WTC11 (cell line): Measurements from ENCODE around the gene PPP1R2. TPM values are rescaled to one million over a fixed set of nuclear protein-coding genes. Genes with fewer than 3 reads are reported as not detected.

Experiments
- ATAC-seq: fragments of 200-7000 bp; cut with Tn5 transposase; 2 replicates; pipeline ENCODE4 v1.10.0; 2021; ENCODE audit warnings: mild to moderate bottlenecking, moderate library complexity
- CTCF ChIA-PET: fragments of 300-600 bp; sonication (Branson Sonifier 250); formaldehyde crosslinking; loops from one replicate; lab custom pipeline; 2021; ENCODE audit warnings: antibody characterized with exemption; lab: Charles Lee
- POLR2A ChIA-PET: fragments of 350-600 bp; sonication (Branson Sonifier 250); formaldehyde crosslinking; loops from one replicate; lab custom pipeline; 2021; ENCODE audit warnings: antibody characterized with exemption; lab: Charles Lee
- DNase-seq: peaks from one replicate; pipeline ENCODE4 v3.0.0; 2021; ENCODE audit warnings: low spot score
- H3K27ac Mint-ChIP-seq: 2 replicates; pipeline ENCODE4 v1.8.0; 2021; ENCODE audit warnings: mixed read lengths
- H3K27me3 Mint-ChIP-seq: 2 replicates; pipeline ENCODE4 v1.8.0; 2021; ENCODE audit warnings: low read depth, mild to moderate bottlenecking, moderate library complexity, mixed read lengths
- H3K36me3 Mint-ChIP-seq: 2 replicates; pipeline ENCODE4 v1.8.0; 2021; ENCODE audit warnings: mixed read lengths
- H3K4me1 Mint-ChIP-seq: 2 replicates; pipeline ENCODE4 v1.8.0; 2022; ENCODE audit warnings: mixed read lengths
- H3K4me3 Mint-ChIP-seq: 2 replicates; pipeline ENCODE4 v1.8.0; 2021; ENCODE audit warnings: mild to moderate bottlenecking, moderate library complexity, mixed read lengths
- H3K9me3 Mint-ChIP-seq: 2 replicates; pipeline ENCODE4 v1.8.0; 2021; ENCODE audit warnings: mixed read lengths
- ATF3 ChIP-seq: sonication (generic); formaldehyde crosslinking; conservative IDR thresholded peaks from 2 replicates; pipeline ENCODE4 v1.8.1; 2022; ENCODE audit warnings: mild to moderate bottlenecking, missing genetic modification reagents
- CDX4 ChIP-seq: fragments of 250-450 bp; sonication (Bioruptor Pico); IDR thresholded peaks from 2 replicates; pipeline ENCODE4 v1.9.0; 2021; ENCODE audit warnings: moderate library complexity, mild to moderate bottlenecking, inconsistent platforms, borderline replicate concordance
- FOXP1 ChIP-seq: sonication (generic); formaldehyde crosslinking; IDR thresholded peaks from 2 replicates; pipeline ENCODE4 v1.8.0; 2022; ENCODE audit warnings: missing genetic modification reagents, mild to moderate bottlenecking, moderate library complexity, borderline replicate concordance
- OVOL2 ChIP-seq: fragments of 250-450 bp; sonication (Bioruptor Pico); IDR thresholded peaks from 2 replicates; pipeline ENCODE4 v1.9.0; 2021; ENCODE audit warnings: mild to moderate bottlenecking, borderline replicate concordance
- PRDM15 ChIP-seq: sonication (generic); formaldehyde crosslinking; IDR thresholded peaks from 2 replicates; pipeline ENCODE4 v1.8.0; 2022; ENCODE audit warnings: missing genetic modification reagents
- ZBTB21 ChIP-seq: sonication (generic); formaldehyde crosslinking; IDR thresholded peaks from 2 replicates; pipeline ENCODE4 v1.8.1; 2023; ENCODE audit warnings: mild to moderate bottlenecking, missing genetic modification reagents, borderline replicate concordance
- ZMAT4 ChIP-seq: fragments of 250-450 bp; sonication (Bioruptor Pico); IDR thresholded peaks from 2 replicates; pipeline ENCODE4 v1.9.0; 2021; ENCODE audit warnings: mild to moderate bottlenecking
- ZNF263 ChIP-seq: sonication (generic); formaldehyde crosslinking; IDR thresholded peaks from 2 replicates; pipeline ENCODE4 v1.8.1; 2022; ENCODE audit warnings: low read depth, mild to moderate bottlenecking, moderate library complexity, missing genetic modification reagents
- ZNF396 ChIP-seq: fragments of 250-450 bp; sonication (Bioruptor Pico); IDR thresholded peaks from 2 replicates; pipeline ENCODE4 v1.8.0; 2021; ENCODE audit warnings: mild to moderate bottlenecking, moderate library complexity, borderline replicate concordance
- total RNA-seq: library from RNA; stranded (reverse); gene quantifications from 3 replicates; pipeline ENCODE4 v1.2.3, GENCODE V29; 2021
- TF ChIP-seq, protein P1 (sequence below): sonication (generic); formaldehyde crosslinking; IDR thresholded peaks from 2 replicates; pipeline ENCODE4 v1.8.1; 2023; ENCODE audit warnings: mild to moderate bottlenecking, missing genetic modification reagents, moderate library complexity
- TF ChIP-seq, protein P2 (sequence below): sonication (generic); formaldehyde crosslinking; IDR thresholded peaks from 2 replicates; pipeline ENCODE4 v1.8.0; 2023; ENCODE audit warnings: missing genetic modification reagents, mild to moderate bottlenecking, borderline replicate concordance
- TF ChIP-seq, protein P3 (sequence below): fragments of 250-450 bp; sonication (Bioruptor Pico); IDR thresholded peaks from 2 replicates; pipeline ENCODE4 v1.9.0; 2021; ENCODE audit warnings: mild to moderate bottlenecking
- TF ChIP-seq, protein P4 (sequence below): sonication (generic); formaldehyde crosslinking; IDR thresholded peaks from 2 replicates; pipeline ENCODE4 v1.8.1; 2022; ENCODE audit warnings: low read depth, missing genetic modification reagents, borderline replicate concordance

The PPP1R2 gene
- total RNA-seq, 1 experiment from 2014 or later, result 28.1 TPM

DNA sequence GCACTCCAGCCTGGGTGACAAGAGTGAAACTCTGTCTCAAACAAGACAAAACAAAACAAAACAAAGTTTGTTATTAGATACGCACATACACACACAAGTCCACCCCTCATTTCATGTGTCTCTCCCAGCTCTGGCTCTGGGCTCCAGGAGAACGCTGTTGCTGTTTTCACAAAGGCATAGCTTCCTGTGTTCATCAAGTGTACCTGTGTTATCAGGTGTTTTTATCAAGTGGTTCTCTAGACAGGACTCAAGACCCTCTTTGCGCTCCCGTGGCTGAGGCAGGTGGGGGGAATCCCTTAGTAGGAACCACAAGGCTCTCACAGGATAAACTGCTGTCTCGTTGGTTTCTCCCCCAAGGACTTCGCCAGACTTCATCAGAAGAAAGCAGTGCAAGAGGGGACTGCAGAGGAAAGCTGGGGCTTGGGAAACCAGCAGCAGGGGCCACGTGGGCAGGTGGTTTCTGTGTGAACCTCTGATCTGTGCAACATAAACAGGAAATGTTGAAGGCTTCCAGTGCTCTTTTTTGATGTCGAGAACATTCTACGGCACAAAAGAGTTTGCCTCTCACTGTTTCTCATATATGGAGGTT, 6.9 kb upstream of the PPP1R2 start:
- Mint-ChIP-seq H3K4me3 (no peak overlapping the region), H3K9me3 (no peaks in the 10 kb centered on the region), H3K27me3 (peaks cover 58% of the 10 kb centered on the region), H3K27ac (no peak overlapping the region), H3K4me1 (peaks cover 30% of the 10 kb centered on the region), H3K36me3 (no peaks in the 10 kb centered on the region)
- ChIA-PET CTCF (no interaction called here), POLR2A (no interaction called here)
- ATAC-seq, result no peak
- TF ChIP-seq OVOL2 (CRISPR knock-in tag), result no peak
- no peak for TF ChIP-seq PRDM15
- TF ChIP-seq ZMAT4 (CRISPR knock-in tag), result no peak
- no peak for TF ChIP-seq ATF3 (CRISPR knock-in tag)
- no peak for TF ChIP-seq ZBTB21 (CRISPR knock-in tag)
- TF ChIP-seq, protein P1, sequence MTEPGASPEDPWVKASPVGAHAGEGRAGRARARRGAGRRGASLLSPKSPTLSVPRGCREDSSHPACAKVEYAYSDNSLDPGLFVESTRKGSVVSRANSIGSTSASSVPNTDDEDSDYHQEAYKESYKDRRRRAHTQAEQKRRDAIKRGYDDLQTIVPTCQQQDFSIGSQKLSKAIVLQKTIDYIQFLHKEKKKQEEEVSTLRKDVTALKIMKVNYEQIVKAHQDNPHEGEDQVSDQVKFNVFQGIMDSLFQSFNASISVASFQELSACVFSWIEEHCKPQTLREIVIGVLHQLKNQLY, result no peak
- DNase-seq, result no peak

DNA sequence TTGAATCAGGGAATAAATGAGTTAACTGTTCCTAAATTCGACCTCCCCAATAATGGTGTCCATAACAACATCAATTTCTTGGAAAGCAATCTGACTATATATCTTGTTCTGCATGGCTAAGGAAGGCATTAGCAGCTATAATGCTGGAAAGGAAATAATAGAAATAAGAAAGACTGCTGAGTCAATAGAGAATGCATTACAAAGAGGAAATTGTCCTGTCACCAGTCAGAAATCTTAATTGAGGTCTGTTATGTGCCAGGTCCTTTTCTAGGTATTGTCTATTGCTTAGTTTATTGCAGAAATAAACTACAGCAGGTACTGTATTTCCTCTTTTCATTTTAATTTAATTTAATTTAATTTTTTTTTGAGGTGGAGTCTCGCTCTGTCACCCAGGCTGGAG, 5.9 kb upstream of the PPP1R2 start:
- no peaks in the 10 kb centered on the region for H3K9me3 Mint-ChIP-seq
- ATAC-seq, result no peak
- peaks cover 68% of the 10 kb centered on the region for H3K27me3 Mint-ChIP-seq
- no peak for DNase-seq
- ChIA-PET POLR2A (no interaction called here), CTCF (interaction anchor here (1.0 to 1.2 kb wide), 2 partner anchors 10 to 17 kb away, joined by 5 read pairs; no protein-coding TSS in a partner anchor)
- H3K4me3 Mint-ChIP-seq, result no peak overlapping the region; the same call in 1 of the 2 replicates
- no peak overlapping the region for H3K27ac Mint-ChIP-seq
- H3K36me3 Mint-ChIP-seq, result no peaks in the 10 kb centered on the region
- peaks cover 34% of the 10 kb centered on the region for H3K4me1 Mint-ChIP-seq
- no peak for TF ChIP-seq ZNF396 (CRISPR knock-in tag)
- TF ChIP-seq, protein P1, result no peak
- TF ChIP-seq, protein P2, sequence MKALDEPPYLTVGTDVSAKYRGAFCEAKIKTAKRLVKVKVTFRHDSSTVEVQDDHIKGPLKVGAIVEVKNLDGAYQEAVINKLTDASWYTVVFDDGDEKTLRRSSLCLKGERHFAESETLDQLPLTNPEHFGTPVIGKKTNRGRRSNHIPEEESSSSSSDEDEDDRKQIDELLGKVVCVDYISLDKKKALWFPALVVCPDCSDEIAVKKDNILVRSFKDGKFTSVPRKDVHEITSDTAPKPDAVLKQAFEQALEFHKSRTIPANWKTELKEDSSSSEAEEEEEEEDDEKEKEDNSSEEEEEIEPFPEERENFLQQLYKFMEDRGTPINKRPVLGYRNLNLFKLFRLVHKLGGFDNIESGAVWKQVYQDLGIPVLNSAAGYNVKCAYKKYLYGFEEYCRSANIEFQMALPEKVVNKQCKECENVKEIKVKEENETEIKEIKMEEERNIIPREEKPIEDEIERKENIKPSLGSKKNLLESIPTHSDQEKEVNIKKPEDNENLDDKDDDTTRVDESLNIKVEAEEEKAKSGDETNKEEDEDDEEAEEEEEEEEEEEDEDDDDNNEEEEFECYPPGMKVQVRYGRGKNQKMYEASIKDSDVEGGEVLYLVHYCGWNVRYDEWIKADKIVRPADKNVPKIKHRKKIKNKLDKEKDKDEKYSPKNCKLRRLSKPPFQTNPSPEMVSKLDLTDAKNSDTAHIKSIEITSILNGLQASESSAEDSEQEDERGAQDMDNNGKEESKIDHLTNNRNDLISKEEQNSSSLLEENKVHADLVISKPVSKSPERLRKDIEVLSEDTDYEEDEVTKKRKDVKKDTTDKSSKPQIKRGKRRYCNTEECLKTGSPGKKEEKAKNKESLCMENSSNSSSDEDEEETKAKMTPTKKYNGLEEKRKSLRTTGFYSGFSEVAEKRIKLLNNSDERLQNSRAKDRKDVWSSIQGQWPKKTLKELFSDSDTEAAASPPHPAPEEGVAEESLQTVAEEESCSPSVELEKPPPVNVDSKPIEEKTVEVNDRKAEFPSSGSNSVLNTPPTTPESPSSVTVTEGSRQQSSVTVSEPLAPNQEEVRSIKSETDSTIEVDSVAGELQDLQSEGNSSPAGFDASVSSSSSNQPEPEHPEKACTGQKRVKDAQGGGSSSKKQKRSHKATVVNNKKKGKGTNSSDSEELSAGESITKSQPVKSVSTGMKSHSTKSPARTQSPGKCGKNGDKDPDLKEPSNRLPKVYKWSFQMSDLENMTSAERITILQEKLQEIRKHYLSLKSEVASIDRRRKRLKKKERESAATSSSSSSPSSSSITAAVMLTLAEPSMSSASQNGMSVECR (CRISPR knock-in tag), result no peak
- TF ChIP-seq ZNF263 (CRISPR knock-in tag), result no peak
- no peak for TF ChIP-seq CDX4
- no peak for TF ChIP-seq ZMAT4 (CRISPR knock-in tag)
- TF ChIP-seq, protein P3, sequence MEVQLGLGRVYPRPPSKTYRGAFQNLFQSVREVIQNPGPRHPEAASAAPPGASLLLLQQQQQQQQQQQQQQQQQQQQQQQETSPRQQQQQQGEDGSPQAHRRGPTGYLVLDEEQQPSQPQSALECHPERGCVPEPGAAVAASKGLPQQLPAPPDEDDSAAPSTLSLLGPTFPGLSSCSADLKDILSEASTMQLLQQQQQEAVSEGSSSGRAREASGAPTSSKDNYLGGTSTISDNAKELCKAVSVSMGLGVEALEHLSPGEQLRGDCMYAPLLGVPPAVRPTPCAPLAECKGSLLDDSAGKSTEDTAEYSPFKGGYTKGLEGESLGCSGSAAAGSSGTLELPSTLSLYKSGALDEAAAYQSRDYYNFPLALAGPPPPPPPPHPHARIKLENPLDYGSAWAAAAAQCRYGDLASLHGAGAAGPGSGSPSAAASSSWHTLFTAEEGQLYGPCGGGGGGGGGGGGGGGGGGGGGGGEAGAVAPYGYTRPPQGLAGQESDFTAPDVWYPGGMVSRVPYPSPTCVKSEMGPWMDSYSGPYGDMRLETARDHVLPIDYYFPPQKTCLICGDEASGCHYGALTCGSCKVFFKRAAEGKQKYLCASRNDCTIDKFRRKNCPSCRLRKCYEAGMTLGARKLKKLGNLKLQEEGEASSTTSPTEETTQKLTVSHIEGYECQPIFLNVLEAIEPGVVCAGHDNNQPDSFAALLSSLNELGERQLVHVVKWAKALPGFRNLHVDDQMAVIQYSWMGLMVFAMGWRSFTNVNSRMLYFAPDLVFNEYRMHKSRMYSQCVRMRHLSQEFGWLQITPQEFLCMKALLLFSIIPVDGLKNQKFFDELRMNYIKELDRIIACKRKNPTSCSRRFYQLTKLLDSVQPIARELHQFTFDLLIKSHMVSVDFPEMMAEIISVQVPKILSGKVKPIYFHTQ (CRISPR knock-in tag), result no peak
- TF ChIP-seq FOXP1 (CRISPR knock-in tag), result no peak
- TF ChIP-seq, protein P4, sequence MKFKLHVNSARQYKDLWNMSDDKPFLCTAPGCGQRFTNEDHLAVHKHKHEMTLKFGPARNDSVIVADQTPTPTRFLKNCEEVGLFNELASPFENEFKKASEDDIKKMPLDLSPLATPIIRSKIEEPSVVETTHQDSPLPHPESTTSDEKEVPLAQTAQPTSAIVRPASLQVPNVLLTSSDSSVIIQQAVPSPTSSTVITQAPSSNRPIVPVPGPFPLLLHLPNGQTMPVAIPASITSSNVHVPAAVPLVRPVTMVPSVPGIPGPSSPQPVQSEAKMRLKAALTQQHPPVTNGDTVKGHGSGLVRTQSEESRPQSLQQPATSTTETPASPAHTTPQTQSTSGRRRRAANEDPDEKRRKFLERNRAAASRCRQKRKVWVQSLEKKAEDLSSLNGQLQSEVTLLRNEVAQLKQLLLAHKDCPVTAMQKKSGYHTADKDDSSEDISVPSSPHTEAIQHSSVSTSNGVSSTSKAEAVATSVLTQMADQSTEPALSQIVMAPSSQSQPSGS (CRISPR knock-in tag), result no peak
